Measurements from ENCODE around the gene C1QB. TPM values are rescaled to one million over a fixed set of nuclear protein-coding genes. Genes with fewer than 3 reads are reported as not detected.
"Not testable (repeated sequence)": the region's sequence is repeated elsewhere in the genome, so short reads cannot be mapped to it uniquely, and the experiment has no call there.

C1QB gene
- total RNA-seq, 2 donors from 2014 or later, result not detected

DNA sequence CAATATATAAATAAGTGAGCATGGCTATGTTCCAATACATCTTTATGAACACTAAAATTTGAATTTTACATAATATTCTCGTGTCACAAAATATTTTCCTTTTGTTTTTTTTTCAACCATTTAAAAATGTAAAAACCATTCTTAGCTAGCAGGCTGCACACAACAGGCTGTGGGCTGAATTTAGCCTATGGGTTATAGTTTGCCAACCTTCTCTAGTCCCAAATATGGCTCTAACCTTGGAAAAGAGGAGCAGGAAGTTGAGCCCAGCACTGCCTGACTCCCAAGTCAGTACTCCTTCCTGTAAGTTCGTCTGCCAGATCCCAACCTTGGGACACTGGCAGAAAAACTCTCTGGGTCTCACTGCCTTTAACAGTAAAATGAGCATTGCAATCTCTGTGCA is 13.4 kb downstream of the C1QB start:
- no peak overlapping the region for H3K4me3 ChIP-seq (ENCODE audit: low read length)
- no peak for DNase-seq
- TF ChIP-seq, protein P1, sequence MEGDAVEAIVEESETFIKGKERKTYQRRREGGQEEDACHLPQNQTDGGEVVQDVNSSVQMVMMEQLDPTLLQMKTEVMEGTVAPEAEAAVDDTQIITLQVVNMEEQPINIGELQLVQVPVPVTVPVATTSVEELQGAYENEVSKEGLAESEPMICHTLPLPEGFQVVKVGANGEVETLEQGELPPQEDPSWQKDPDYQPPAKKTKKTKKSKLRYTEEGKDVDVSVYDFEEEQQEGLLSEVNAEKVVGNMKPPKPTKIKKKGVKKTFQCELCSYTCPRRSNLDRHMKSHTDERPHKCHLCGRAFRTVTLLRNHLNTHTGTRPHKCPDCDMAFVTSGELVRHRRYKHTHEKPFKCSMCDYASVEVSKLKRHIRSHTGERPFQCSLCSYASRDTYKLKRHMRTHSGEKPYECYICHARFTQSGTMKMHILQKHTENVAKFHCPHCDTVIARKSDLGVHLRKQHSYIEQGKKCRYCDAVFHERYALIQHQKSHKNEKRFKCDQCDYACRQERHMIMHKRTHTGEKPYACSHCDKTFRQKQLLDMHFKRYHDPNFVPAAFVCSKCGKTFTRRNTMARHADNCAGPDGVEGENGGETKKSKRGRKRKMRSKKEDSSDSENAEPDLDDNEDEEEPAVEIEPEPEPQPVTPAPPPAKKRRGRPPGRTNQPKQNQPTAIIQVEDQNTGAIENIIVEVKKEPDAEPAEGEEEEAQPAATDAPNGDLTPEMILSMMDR (conservative IDR thresholded peaks at IDR 0.05), result no peak
- Mint-ChIP-seq H3K27ac (no peak overlapping the region), H3K4me3 (no peak overlapping the region), H3K9me3 (no peaks in the 10 kb centered on the region), H3K27me3 (ENCODE audit: insufficient read depth) (no peaks in the 10 kb centered on the region), H3K4me1 (no peaks in the 10 kb centered on the region), H3K36me3 (ENCODE audit: low read depth) (no peaks in the 10 kb centered on the region)
- no peaks in the 10 kb centered on the region for H3K36me3 ChIP-seq (ENCODE audit: control insufficient read depth, insufficient read depth, low read length)
- WGBS, 2 experiments (ENCODE audit: insufficient coverage in 1 of 2, insufficient read length in 1 of 2), result 87 to 94% methylated on average over 2 of the region's 2 CpGs
- H3K27me3 ChIP-seq (ENCODE audit: control insufficient read depth, insufficient read depth, low read length, poor library complexity, severe bottlenecking), result no peaks in the 10 kb centered on the region
- H3K27ac ChIP-seq (ENCODE audit: low read depth, low read length), result no peak overlapping the region
- H3K9ac ChIP-seq (ENCODE audit: extremely low read depth, low read length, poor library complexity, severe bottlenecking), result no peak overlapping the region
- no peaks in the 10 kb centered on the region for H3K4me1 ChIP-seq (ENCODE audit: control insufficient read depth, insufficient read depth, low read length)
- H3K9me3 ChIP-seq (ENCODE audit: control insufficient read depth, low read length), result no peaks in the 10 kb centered on the region

- H3K27ac Mint-ChIP-seq; H3K4me1 Mint-ChIP-seq; H3K4me1 ChIP-seq (ENCODE audit: control insufficient read depth, insufficient read depth, low read length); H3K4me3 Mint-ChIP-seq; H3K27me3 Mint-ChIP-seq (ENCODE audit: insufficient read depth); H3K9me3 Mint-ChIP-seq; H3K9me3 ChIP-seq (ENCODE audit: control insufficient read depth, low read length); H3K9ac ChIP-seq (ENCODE audit: extremely low read depth, low read length, poor library complexity, severe bottlenecking); H3K36me3 ChIP-seq (ENCODE audit: control insufficient read depth, insufficient read depth, low read length); H3K36me3 Mint-ChIP-seq (ENCODE audit: low read depth); H3K27ac ChIP-seq (ENCODE audit: low read depth, low read length); H3K4me3 ChIP-seq (ENCODE audit: low read length); H3K27me3 ChIP-seq (ENCODE audit: control insufficient read depth, insufficient read depth, low read length, poor library complexity, severe bottlenecking); DNase-seq: not testable (repeated sequence)
- 94% methylated on average over 2 of the region's 2 CpGs; no CpG with 5 or more reads in 1 of the 2 experiments for WGBS, 2 experiments (ENCODE audit: insufficient coverage in 1 of 2, insufficient read length in 1 of 2)
Measured at GRCh38 chr1:22668840-22669239, 15.8 kb downstream of the C1QB start.

DNA sequence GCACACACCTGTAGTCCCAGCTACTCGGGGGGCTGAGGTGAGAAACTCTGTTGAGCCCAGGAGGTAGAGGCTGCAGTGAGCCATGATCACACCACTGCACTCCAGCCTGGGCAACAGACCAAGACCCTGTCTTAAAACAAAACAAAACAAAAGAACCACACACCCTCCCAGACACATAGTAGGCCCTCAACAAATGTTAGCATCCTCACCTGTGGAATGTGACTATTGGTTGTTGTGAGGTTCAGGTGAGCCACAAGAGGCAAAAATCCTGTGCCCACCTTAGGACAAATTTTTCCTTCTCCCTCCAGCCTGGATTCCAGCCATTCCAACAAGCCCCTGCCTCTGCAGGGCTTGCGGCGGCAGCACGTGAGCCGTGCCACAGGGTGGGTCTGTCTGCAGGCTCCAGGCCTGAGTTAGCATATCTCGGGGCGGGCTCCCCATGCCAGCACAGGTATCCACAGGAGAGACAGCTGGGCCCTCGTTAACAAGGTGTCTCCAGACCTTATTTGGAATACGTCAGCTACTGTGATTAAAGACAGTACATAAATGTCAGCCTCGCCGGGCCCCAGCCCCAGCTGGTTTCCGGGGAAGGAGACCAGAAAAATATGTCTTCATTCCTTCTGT is 17.4 kb downstream of the C1QB start:
- Mint-ChIP-seq H3K27me3 (ENCODE audit: insufficient read depth) (no peaks in the 10 kb centered on the region), H3K4me1 (no peaks in the 10 kb centered on the region), H3K9me3 (no peaks in the 10 kb centered on the region), H3K4me3 (no peak overlapping the region), H3K27ac (no peak overlapping the region), H3K36me3 (ENCODE audit: low read depth) (no peaks in the 10 kb centered on the region)
- H3K9ac ChIP-seq (ENCODE audit: extremely low read depth, low read length, poor library complexity, severe bottlenecking), result no peak overlapping the region
- no peak overlapping the region for H3K27ac ChIP-seq (ENCODE audit: low read depth, low read length)
- WGBS, 2 experiments (ENCODE audit: insufficient coverage in 1 of 2, insufficient read length in 1 of 2), result 82 to 89% methylated on average over 10 to 12 of the region's 12 CpGs
- no peaks in the 10 kb centered on the region for H3K27me3 ChIP-seq (ENCODE audit: control insufficient read depth, insufficient read depth, low read length, poor library complexity, severe bottlenecking)
- peaks cover 2% of the 10 kb centered on the region for H3K4me1 ChIP-seq (ENCODE audit: control insufficient read depth, insufficient read depth, low read length)
- TF ChIP-seq, protein P1 (conservative IDR thresholded peaks at IDR 0.05), result no peak
- H3K36me3 ChIP-seq (ENCODE audit: control insufficient read depth, insufficient read depth, low read length), result no peaks in the 10 kb centered on the region
- no peak overlapping the region for H3K4me3 ChIP-seq (ENCODE audit: low read length)
- DNase-seq, result no peak
- no peaks in the 10 kb centered on the region for H3K9me3 ChIP-seq (ENCODE audit: control insufficient read depth, low read length)

GRCh38 chr1:22671999-22672398 is 19.0 kb downstream of the C1QB start:
- H3K4me1 ChIP-seq (ENCODE audit: control insufficient read depth, insufficient read depth, low read length), result peaks cover 2% of the 10 kb centered on the region
- H3K27me3 ChIP-seq (ENCODE audit: control insufficient read depth, insufficient read depth, low read length, poor library complexity, severe bottlenecking), result no peaks in the 10 kb centered on the region
- H3K4me1 Mint-ChIP-seq, result no peaks in the 10 kb centered on the region
- no peak overlapping the region for H3K4me3 ChIP-seq (ENCODE audit: low read length)
- H3K36me3 ChIP-seq (ENCODE audit: control insufficient read depth, insufficient read depth, low read length), result no peaks in the 10 kb centered on the region
- TF ChIP-seq, protein P1 (conservative IDR thresholded peaks at IDR 0.05), result no peak
- no peaks in the 10 kb centered on the region for H3K9me3 Mint-ChIP-seq
- no peak overlapping the region for H3K4me3 Mint-ChIP-seq
- no peak for DNase-seq
- H3K9ac ChIP-seq (ENCODE audit: extremely low read depth, low read length, poor library complexity, severe bottlenecking), result no peak overlapping the region
- no peaks in the 10 kb centered on the region for H3K9me3 ChIP-seq (ENCODE audit: control insufficient read depth, low read length)
- no peak overlapping the region for H3K27ac ChIP-seq (ENCODE audit: low read depth, low read length)
- no peaks in the 10 kb centered on the region for H3K36me3 Mint-ChIP-seq (ENCODE audit: low read depth)
- H3K27ac Mint-ChIP-seq, result no peak overlapping the region
- 94 to 97% methylated on average over 4 of the region's 4 CpGs for WGBS, 2 experiments (ENCODE audit: insufficient coverage in 1 of 2, insufficient read length in 1 of 2)
- no peaks in the 10 kb centered on the region for H3K27me3 Mint-ChIP-seq (ENCODE audit: insufficient read depth)
